NOMO-1 treated with DMSO at 0.1 percent for 48 hours (cell line): ENCODE results near the gene MUC21.
A peak's percentile ranks its signal among the peaks of the same experiment; 100 is the strongest.
"Not testable (repeated sequence)": the region's sequence is repeated elsewhere in the genome, so short reads cannot be mapped to it uniquely, and the experiment has no call there.

Experiments used
- DNase-seq: peaks from one replicate; lab custom pipeline; 2025; ENCODE audit not compliant: unreplicated experiment; lab: John Stamatoyannopoulos, UW

The MUC21 gene

GRCh38 chr6:30966154-30966553 is 17.4 kb upstream of the MUC21 start:
- no peak for DNase-seq

DNA sequence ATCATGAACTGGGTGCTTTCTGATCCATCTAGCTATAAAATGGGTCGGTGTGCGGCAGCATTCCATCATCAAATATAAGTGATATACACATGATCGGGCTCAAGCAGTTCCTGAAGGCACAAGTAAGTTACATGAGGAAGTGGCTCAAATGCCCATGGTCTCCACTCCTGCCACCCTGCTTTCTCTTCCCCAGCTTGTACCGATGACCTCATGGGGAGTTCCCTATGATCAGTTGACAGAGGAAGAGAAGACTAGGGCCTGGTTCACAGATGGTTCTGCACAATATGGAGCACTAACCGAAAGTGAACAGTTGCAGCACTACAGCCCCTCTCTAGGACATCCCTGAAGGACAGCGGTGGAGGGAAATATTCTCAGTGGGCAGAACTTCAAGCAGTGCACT is 14.3 kb upstream of the MUC21 start:
- DNase-seq, result peak; percentile 73

GRCh38 chr6:30970946-30971345 is 12.6 kb upstream of the MUC21 start:
- no peak for DNase-seq

- no peak for DNase-seq
These were observed 10.7 kb upstream of the MUC21 start for GRCh38 chr6:30972816-30973215.

DNA sequence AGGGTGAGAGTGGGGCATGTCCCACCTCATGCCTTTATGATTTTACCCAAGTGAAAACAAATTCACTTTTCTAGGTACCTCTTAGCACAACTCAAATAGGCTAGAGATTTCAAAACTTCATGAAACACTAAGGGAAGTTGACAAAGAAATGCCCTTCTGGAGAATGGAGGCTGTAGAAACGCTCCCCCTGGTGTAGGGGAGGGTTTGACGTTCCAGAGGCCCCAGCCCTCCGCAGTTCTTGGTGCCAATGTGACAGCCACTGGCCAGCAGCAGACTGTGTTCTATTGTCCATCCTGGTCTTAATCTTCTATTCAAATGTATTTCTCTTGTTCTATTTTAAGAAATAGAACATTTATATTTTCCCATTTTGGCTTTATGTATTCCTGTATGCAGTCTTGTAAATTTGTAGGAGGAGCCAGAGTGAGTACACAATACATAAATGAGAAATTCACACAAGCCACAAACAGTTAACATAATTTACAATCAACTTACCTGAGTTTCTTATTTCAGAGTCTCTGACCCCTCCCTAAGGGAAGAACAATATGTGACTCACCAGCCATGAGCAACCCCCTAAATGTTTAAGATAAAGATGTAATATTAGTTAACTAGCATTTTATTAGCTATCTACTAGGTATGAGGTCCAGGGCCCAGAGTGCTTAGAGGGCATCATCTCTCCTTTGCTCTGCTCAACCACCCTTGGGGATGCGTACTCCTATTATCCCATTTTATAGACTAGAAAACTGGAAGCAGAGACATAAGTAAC is 8.8 kb upstream of the MUC21 start:
- no peak for DNase-seq

DNA sequence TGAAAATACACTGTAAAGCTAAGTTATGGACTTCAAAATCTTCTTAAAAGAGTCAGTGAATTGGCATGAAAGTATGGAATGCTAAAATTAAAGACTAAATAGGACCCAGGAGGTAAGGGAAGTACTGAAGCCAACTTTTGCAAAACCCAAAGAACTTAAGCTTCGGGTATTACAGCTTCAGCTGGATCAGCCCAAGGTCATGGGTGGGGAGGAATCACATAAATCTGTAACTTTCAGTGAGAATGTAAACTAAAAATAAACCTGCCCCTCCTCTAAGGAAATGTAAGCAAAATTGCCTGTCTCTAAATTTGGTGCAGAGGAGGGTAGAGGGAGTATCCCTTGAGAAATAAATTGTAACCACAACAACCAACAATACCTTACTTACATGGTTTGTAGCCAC is 4.4 kb upstream of the MUC21 start:
- no peak for DNase-seq

DNA sequence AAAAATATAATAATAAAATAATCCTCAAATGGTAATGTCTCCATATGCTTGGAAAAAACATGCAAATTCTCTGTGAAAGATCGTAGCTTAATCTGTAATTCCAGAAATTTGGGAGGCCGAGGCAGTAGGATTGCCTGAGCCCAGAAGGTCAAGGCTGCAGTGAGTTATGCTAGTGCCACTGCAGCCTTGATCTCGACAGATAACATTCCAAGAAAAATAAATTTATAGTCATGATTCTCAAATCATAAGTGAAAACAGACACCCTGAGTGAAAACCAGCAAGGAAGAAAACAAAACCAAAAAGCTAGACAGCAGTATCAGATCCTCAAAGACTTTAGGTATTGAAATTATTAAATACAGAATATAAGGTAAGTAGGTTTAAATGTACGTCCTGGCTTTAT is 3.8 kb upstream of the MUC21 start:
- no peak for DNase-seq

- no peak for DNase-seq
These were observed 1.4 kb upstream of the MUC21 start for GRCh38 chr6:30981942-30982772.

GRCh38 chr6:30985490-30985889 is 2.0 kb downstream of the MUC21 start:
- DNase-seq, result no peak

DNA sequence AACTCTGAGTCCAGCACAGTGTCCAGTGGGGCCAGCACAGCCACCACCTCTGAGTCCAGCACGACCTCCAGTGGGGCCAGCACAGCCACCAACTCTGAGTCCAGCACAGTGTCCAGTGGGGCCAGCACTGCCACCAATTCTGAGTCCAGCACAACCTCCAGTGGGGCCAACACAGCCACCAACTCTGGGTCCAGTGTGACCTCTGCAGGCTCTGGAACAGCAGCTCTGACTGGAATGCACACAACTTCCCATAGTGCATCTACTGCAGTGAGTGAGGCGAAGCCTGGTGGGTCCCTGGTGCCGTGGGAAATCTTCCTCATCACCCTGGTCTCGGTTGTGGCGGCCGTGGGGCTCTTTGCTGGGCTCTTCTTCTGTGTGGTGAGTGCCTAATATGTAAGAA is 3.8 kb downstream of the MUC21 start:
- DNase-seq, result no peak

DNA sequence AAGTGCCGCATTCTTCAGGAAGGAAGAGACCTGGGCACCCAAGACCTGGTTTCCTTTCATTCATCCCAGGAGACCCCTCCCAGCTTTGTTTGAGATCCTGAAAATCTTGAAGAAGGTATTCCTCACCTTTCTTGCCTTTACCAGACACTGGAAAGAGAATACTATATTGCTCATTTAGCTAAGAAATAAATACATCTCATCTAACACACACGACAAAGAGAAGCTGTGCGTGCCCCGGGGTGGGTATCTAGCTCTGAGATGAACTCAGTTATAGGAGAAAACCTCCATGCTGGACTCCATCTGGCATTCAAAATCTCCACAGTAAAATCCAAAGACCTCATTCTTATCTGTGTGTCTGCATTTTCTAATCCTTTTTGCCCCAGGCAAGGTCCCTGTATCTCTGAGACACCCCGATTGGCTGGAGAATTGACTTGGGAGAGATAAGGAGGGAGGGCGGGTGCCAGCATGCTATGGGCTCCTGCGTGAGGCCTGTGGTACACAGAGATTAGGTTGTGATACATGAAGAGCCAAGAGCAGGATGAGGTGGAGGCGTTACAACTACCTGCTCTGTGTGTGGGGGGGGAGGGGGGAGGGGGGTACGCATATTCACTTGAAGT is 4.8 kb downstream of the MUC21 start:
- no peak for DNase-seq

GRCh38 chr6:30990422-30991086 is 7.0 kb downstream of the MUC21 start:
- DNase-seq, result no peak

DNA sequence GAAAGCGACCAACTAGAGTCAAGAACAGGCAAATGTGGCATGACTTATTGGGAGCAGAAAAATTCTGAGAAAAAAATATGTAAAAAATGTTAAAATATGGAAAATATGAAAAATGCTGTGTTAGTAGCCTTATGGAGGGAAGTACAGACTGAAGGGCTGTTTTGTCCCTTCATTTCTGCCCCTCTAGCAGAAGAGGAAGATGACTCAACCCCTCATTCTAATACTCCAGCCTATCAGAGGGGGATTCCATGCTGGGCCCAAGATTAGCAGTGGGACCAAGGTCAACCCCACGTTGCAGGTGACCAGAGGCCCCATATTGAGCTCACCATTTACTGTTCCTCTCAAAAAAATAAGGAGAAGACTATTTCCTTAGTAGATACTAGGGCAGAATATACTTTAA is 8.4 kb downstream of the MUC21 start:
- no peak for DNase-seq

- peak; percentile 96 for DNase-seq
These were observed 13.8 kb downstream of the MUC21 start for GRCh38 chr6:30997301-30997700.

GRCh38 chr6:30998785-30999184 is 15.3 kb downstream of the MUC21 start:
- no peak for DNase-seq

- DNase-seq, result not testable (repeated sequence)
These were observed 16.7 kb downstream of the MUC21 start for GRCh38 chr6:31000067-31000860.

GRCh38 chr6:31001281-31001888 is 17.9 kb downstream of the MUC21 start:
- DNase-seq, result no peak

DNA sequence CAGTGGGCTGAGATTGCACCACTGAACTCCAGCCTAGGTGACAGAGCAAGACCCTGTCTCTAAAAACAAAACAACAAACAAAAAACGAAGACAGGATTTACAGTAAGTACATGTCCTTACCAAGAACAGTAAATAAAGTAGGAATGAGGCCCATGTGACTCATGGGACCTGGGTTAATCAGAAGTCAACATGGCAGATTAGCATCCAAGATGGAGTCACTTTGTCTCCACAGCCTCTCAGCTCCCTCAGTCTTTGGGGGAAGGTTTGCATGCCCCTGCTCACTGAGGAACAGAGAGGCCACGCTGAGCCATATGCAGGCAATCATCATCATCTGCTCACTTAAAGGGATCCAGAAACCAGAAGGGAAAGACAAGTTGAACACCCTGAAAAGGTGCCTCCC is 19.0 kb downstream of the MUC21 start:
- DNase-seq, result no peak

DNA sequence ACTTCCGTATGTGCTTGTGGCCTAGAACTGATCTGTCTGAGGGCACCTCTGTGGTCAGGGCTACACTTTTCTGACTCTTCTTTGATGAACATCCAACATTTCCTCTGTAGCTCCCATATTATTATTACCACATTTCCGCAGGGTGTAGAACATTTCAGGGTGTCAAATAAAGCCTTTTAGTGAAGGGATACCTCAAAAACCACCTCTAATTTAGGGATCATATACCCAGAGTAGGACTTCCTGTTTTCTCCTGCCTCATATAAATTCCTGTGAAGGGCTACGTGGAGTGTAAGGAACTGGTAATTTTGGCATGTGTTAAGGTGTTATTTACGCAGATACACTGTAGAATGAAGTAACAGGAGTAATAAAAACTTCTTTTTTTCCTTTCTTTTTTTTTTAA is 21.3 kb downstream of the MUC21 start:
- peak; percentile 55 for DNase-seq
